GM21390 (cell line): ENCODE data around the gene SLC23A3.

Experiments
- ATAC-seq: cut with Tn5 transposase; IDR thresholded peaks from one replicate; pipeline ENCODE4 v1.9.1; 2021; ENCODE audit not compliant: unreplicated experiment

SLC23A3 gene

DNA sequence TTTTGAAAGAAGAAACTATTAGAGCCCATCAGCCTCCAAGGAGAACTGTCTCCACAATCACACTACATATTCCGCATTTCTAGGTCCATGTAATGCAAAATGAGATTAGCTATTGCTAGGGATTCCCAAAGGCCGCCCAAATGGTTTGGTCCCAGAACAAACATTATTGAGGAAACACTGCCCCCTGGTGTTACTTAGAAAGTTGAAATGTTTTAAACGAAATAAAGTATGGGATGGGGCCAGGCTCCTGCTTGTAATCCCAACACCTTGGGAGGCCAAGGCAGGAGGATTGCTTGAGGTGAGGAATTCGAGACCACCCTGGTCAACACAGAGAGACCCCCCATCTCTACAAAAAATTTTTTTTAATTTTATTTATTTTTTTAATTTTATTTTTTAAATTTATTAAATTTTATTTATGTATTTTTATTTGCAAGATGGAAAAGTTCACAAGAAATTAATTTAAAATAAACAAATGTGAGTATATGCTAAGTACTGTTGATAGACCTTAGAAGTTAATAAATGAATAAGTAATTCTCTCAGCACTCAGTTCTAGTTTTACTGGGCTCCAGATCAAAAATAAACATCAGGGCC lies 14.7 kb downstream of the SLC23A3 start:
- ATAC-seq: no peak

DNA sequence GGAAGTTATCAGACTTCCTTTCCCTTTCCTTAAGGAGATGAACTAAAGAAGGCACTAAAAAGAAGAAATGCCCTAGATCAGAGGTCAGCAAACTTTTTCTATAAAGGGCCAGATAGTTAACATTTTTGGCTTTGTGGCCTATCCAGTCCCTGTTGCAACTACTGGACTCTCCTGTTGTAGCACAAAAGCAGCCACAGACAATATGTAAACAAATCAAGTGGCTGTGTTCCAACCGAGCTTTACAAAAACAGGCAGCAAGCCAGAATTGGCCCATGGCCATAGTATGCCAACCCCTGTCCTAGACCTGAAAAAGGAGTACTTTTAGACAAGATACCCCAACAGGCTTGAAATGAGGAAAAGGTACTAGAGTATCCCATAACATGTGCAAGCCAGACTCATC lies 20.2 kb downstream of the SLC23A3 start:
- no peak for ATAC-seq

DNA sequence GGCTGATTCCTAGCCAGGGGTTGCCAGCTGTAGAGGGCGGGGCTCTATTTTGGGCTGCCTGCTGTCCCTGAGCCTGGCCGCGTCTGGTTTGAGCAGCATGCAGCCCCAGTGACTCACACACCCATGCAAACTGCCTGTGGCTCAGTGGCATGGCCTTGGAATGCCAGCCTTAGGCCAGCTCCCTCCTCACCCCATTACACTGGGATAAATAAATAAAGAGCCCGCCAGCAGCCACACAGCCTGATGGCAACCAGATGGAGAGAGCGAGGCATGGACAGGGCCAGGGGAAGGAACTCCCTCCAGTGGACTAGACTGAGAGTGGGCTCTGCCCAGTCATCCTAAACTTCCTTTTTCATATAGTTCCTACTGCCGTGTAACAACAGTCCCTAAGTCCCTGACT lies 27.5 kb downstream of the SLC23A3 start:
- ATAC-seq: no peak

DNA sequence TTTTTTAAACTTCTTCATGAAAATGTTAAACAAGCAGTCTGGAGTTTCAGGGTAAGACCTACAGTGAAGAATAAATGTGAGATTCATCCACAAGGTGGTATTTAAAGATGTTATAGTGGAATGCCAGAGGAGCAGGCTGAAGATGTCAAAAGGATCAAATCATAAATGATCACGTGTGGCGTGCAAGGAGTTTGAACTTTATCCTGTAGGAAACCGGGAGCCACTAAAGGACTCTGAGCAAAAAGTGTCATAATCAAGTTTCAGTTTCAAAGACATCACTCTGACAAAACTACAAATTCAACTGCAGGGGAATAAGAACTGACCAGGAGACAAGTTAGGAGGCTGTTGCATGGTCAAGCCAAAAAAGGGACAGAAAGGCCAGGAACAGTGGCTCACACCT lies 29.1 kb downstream of the SLC23A3 start:
- ATAC-seq: no peak

DNA sequence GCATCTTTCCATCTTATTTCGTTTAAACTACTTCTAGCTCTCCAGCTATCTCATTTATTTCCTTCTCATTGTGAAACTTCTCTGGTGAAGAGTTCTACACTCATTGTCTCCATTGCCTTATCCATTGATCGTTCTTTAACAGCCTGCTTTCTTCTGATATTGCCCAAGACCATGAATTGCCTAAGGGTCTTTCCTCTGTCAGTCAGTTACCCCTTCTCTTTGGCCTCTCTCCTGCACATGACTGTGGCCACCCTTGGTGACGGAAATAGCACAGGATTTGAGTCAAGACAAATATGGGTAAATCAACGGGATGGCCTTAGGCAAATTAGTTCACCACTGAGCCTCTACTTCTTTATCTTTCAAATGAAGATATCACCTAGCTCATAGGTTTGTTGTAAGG lies 35.9 kb downstream of the SLC23A3 start:
- no peak for ATAC-seq

DNA sequence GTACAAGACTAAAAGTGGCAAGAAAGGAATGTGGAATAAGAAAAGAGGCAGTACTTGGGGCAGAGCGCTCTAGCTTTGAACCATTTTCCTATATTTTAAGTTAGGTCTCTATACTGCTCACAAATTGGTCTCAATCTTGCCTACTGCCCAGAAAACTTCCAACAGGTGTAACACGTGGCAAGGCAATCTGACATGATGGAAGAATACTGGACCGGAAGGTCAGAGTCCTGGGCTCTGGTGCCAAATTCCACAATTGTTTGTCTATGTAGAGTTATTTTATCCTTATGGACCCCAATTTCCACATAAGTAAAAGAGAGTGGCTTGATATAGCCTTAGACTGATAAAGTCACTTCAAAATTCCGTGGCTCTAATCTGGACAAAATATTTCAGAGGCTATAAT lies 38.1 kb downstream of the SLC23A3 start:
- no peak for ATAC-seq

DNA sequence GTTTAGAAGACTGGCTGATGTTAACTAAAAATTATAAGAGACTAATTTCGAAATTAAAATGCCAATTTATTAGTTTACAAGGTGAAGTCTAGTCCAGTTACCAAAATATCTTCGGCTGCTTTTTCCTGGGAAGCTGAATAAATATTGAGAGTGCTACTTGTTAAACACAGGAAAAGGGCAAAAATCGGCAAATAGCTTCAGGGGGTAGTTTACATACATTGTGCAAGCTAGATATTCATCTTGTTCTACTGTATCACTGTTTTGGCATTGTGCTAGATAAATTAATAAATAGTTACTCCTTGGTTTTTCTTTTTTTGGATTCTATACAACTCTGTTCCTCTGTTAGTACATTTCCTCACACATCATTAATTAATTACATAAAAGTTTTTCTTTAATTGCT lies 38.5 kb downstream of the SLC23A3 start:
- no peak for ATAC-seq

DNA sequence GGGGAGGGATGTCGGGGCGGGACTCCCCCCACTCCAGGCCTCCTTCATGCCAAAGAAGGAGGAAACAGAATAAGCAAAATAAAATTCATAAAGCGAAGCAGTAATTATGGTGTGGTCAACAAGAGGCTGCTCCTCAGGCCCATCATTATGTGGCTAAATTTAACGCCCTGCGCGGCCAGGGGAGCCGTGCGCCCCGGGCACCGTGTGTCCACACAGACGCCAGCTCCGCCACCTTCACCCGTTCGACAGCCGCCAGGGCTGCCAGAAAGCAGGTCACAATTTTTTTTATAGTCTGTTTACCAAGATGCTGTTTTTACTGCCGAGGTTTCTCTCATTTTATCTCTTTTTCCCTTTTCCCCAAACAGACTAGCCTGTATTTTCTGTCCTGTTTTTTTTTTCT lies 40.2 kb downstream of the SLC23A3 start:
- ATAC-seq: no peak

DNA sequence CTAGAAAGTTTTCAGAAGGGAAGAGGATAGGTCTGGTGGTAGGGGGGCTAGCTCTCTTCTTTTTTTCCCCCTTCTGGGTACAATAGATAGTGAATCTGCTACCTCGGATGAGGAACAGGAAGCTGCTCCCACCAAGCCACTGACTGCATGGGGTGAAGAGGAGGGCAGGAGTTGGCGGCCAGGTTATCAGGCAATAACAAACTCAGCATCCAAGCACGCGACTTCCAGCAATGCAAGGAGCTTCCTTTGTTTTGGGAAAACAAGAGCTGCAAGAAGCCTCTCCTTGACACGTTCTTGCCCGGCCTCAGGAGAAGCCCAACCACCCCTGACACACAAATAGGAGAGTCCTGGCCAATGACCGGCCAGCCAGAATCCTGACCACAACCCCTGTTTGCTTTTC lies 41.4 kb downstream of the SLC23A3 start:
- no peak for ATAC-seq

DNA sequence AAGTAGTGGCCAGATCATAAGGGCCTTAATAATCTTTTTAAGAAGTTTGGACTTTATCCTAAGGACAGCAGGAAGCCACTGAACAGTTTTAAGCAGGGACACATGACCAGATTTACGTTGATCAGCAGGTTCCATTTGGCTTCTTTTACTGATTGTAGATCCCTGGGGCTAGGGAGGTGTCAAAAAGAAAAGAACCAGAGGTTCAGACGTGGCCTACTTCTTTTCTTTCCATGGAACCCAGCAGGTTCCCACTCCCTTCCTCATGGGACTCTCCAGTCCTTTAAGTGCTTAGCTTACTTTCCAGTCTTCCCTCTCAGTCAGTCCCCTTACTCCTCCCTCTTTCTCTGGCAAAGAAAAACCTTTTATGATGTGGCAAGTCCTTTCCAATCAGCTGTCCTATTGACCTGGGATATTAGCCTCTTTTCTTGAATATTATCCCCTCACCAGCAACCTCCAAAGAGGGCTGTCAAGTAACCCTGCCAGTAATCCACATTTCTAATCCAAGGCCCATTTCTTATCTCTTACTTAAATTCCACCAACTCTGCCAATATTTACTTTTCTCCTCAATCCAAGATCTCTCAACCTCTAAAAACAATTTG lies 42.7 kb downstream of the SLC23A3 start:
- no peak for ATAC-seq

DNA sequence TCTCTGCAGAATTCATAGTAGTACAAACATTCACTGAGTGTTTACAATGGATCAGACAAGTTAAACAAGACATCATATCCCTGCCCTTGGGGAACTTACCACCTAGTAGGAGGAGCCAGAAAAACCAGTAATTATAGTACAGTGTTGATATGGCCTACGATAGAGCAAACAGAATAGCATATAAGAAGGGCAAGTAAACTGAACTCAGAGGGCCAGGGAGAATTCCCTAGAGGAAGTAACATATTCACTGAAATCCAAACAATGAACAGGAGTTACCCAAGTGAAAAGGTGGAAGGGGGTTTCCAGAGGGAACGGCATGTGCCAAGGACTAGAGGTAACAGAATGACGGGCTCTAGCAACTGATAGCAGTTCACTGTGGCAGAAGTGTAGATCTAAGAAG lies 43.3 kb downstream of the SLC23A3 start:
- no peak for ATAC-seq

DNA sequence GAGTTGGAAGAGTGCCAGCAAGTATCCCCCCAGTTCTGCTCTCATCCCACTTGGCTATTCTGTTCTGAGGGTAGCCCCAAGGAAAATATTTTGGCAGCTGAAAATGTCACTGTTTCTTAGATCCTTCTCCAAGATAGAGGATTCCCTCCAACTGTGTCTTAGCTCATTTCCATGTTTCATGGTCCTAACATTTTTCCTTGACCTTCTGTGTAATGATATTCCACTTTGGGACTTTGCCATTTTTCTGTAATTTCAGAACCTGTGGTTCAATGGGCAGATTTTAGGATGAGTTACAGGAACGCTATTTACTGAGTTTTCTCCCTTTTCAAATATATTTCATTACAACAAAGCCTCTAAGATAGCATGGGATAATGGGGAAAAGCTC lies 44.0 kb downstream of the SLC23A3 start:
- no peak for ATAC-seq

DNA sequence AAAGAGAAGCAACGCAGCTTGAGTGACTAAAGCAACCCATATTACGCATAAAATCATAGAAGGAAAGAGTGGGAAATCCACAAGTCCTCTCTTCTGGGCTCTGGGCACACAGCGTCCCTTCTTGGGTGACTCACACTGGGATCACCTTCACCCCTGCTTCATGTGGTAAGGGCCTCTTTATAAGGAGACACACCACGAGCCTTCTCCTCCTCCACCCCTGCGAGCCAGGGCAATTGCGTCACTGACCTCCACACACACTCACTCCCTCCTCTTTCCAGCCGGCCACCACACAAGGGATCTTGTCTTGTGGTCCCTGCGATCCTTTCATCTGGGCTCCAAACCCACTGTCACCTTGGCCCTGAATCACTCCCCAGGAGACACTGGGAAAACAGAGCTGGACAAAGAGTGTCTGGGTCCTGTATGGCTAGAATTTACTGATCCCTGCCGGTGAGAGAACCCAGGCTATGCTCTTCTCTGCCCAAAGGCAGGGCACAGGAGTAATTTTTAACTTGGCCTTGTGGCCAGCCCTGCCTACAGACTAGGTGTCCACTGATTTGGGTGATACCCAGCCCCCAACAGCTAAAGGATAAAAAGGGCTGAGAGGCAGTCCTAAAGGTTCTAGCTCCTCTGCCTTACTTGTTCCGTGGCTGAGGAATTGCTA lies 44.5 kb downstream of the SLC23A3 start:
- no peak for ATAC-seq

DNA sequence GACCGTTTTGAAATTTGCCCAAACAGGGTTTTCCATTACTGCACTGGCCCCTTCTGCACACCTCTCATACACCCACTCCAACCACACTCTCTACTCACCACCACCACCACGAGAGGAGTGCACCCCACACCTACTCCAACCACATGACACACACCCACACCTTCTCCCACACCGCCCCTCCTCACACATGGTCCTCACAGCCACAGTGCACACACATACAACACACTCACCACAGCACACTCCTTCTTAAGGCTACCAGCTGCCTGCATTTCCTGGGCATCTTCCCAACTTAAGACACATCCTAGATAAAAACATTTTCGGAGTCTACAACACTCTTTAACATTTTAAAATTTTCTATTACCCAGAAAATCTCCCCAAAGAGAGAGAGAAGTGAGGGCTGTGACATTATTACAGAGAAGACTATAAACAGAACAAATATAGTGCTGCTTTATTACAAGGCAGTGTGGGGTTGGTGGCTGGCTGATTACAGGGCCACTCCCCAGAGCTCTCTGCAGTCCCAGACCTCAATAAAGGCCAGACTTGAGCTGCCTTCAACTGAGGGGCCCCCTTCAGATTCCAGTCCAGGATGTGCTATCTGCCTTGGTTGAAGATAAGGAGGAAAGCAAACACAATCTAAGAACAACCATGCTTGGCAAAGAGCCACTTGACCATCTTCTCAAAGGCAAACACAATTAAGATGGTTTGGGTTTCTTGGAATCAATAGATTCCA lies 45.3 kb downstream of the SLC23A3 start:
- no peak for ATAC-seq

DNA sequence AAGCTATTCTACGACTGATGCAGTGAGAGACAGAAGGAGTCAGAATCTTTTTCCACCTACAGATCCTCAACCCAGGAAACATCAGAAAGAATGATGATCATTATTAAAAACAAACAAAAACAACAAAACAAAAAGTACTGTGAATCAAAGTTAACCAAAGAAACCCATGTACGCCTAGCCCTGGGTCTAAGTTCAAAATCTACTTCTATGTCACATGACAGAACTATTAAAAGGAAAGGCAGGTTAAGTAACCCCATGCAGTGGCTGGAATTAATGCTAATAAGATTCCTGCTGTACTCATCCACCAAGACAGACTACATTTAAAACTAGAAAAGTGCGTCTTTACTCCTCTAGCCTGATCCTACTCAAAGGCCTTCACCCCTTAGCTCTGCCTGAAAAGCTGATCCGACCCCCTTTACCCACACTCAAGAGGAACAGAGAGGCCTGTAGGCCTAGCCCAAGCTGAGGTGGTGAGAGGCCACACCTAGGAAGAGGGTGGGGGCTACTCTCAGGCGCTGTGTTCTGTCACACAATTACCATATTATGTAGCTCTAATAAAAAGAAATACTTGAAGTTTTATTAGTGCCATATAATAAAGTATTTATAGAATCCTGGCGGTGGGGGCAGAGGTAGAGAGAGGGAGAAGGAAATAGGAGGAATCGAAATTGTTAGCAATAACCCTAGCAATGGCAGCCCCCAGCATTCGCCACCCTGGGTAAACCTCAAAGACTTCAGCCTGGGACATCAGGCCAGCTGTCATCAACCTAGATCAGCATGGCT lies 46.3 kb downstream of the SLC23A3 start:
- ATAC-seq: no peak

DNA sequence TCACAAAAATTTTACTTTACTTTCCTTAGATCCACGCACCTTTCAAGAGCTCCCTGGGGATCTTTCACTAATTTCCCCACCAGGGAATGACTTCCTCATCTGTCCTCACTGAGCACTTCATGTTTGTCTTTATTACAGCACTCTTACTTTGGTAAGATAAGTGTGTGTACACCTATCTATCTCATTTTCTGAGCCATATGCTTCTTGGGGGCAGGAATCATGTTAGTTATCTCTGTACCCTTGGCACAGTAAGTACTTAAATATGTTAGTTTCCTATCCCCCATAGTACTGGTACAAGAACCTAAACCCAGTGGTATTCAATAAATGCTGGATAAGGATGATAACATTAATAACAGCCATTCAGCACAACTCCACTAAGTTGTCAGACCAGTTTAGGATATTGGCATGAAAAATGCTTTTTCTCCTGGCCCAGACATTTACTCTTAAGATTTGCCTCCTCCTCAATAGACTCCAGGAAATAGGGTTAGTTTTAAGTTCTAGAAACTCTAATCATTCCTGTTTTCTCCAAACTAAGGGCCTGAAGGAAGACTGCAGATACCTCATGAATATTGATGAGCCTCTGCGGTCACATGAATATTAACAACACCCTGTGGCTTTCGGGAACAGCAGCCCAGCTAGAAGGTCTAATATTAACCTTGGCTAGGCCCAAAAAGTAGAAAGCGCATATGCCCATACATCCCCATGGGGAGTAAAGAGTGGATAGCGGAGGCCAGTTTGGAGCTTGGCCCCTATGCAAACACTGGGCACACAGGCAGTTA lies 47.4 kb downstream of the SLC23A3 start:
- no peak for ATAC-seq

DNA sequence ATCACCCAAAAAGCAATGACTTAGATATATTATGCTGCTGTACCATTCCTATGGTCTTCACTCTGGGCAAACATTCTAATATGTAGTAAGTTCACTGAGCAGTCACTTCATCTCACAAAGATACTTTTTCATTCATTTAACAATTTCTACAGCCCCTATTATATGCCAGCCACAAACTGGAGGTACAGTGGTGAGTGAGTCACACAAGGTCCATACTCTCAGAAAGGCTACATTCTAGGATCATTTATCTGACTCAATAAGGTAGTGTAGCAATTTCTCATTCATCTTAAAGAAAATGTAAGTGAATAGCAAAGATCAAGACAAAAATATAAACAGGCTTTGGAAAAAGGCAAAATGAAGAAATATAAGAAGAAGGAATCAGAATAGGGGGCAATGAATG lies 49.7 kb downstream of the SLC23A3 start:
- ATAC-seq: no peak

DNA sequence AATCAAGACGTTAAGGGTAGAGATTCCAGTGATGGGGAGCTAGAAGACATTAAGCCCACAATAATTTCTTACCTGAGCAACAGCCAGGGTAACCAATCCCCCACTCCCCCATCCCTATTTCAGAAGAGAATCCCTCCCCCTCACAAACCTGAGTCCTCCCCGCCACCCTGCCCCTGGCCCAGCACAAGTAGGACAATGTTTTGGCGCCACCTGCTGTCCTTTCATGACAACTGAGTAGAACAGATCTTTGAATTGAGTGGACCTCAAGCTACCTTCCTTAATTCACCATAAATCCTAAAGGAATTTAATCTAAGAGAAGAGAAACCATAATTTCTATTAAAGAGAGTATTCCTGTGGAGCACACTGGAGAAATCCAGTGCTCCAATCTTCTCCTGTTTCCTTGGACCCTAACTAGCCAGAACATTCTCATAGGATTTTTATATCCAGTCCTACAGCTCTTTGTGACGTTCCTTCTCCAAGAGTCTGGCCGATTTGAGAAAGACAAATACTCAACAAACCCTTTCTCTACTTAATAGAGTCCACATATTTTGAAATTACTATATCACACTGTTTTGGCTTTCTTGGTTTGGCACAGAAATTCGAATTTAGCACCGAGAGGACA lies 50.3 kb downstream of the SLC23A3 start:
- no peak for ATAC-seq

DNA sequence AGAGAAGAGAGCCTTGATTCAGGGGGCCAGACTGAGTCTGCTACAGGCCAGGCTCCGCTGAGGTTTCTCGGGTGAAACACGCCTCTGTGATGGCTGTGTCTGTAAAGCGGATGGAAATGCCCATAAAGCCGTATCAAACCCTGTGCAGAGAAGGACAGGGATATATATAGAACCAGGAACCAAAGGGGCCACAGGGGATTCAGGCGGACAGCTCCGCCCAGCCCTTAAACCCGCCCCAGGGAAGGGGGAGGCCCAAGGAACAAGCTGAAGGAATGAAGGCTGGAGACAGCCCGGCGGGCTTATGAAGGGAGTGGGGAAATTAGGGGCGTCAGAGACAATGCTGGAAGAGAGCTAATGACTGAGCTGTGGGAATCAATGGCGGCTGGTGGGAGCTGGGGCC lies 51.3 kb downstream of the SLC23A3 start:
- no peak for ATAC-seq
